HepG2 (cell line): ENCODE data around the gene PRDM11. TPM values are rescaled to one million over a fixed set of nuclear protein-coding genes. Genes with fewer than 3 reads are reported as not detected.

ENCODE experiments used
- ATAC-seq: fragments of 200-7000 bp; cut with Tn5 transposase; 3 replicates; pipeline ENCODE4 v1.9.1; 2020; ENCODE audit warnings: mild to moderate bottlenecking, moderate library complexity
- BruUV-seq: library from RNA; stranded (reverse); fragments of 400-500 nt; replicated peaks from 2 replicates; lab custom pipeline; 2021; lab: Mats Ljungman, UMichigan
- CTCF ChIA-PET: fragments of 300-600 bp; formaldehyde crosslinking; extraction: SDS; loops from one replicate; lab custom pipeline; 2021; ENCODE audit warnings: low total read pairs, inconsistent platforms, low intra/inter-chr PET ratio; lab: Yijun Ruan, JAX
- POLR2A ChIA-PET: fragments of 350-600 bp; sonication (Branson Sonifier 250); formaldehyde crosslinking; loops from one replicate; lab custom pipeline; 2020; ENCODE audit warnings: antibody characterized with exemption, inconsistent platforms; lab: Yijun Ruan, JAX
- DNase-seq: peaks from one replicate; pipeline ENCODE4 v3.0.0-alpha.2; 2015; ENCODE audit warnings: low spot score
- FAIRE-seq: peaks from 3 replicates; lab custom pipeline; 2011; peaks lifted over from hg19 to GRCh38; lab: Jason Lieb, UNC
- H2AFZ ChIP-seq: one replicate; pipeline ENCODE4 v1.6.1; 2011; ENCODE audit warnings: low read length, inconsistent platforms
- H3K27ac ChIP-seq: fragments of 300-600 bp; 3 replicates; pipeline ENCODE4 v1.8.0; 2011; ENCODE audit warnings: mixed run types, mild to moderate bottlenecking, mixed read lengths, low read length, inconsistent platforms; ENCODE audit not compliant: insufficient read depth; ENCODE audit errors: extremely low read length
- H3K27me3 ChIP-seq, 2 experiments: fragments of 200-600 bp in 1 of 2; 2 replicates in 1 of 2; 3 replicates in 1 of 2; pipeline versions ENCODE4 v1.6.0 to v1.8.0; 2011; ENCODE audit warnings: low read length in 2 of 2, mild to moderate bottlenecking in 2 of 2, moderate library complexity in 2 of 2, inconsistent platforms in 1 of 2; ENCODE audit not compliant: insufficient read depth in 2 of 2, control insufficient read depth in 1 of 2
- H3K36me3 ChIP-seq, 2 experiments: fragments of 200-600 bp in 1 of 2; replicated peaks in 1 of 2; 2 replicates in 1 of 2; 3 replicates in 1 of 2; pipeline versions ENCODE4 v1.5.1 to v1.8.0; 2011; ENCODE audit warnings: low read length in 2 of 2, inconsistent platforms in 1 of 2; ENCODE audit not compliant: insufficient read depth in 2 of 2, control insufficient read depth in 1 of 2
- H3K4me1 ChIP-seq: 2 replicates; pipeline ENCODE4 v1.5.1; 2012; ENCODE audit warnings: low read length, inconsistent platforms; ENCODE audit not compliant: insufficient read depth
- H3K4me2 ChIP-seq: 2 replicates; pipeline ENCODE4 v1.6.0; 2011; ENCODE audit warnings: low read depth, low read length, inconsistent platforms
- H3K4me3 ChIP-seq, 3 experiments: fragments of 200-600 bp in 1 of 3; sonication (generic), shearing (Covaris generic) in 1 of 3; replicated peaks in 1 of 3; 2 replicates each; pipeline ENCODE4 v1.5.1; 2011 to 2016; ENCODE audit warnings: low read length in 3 of 3, inconsistent platforms in 2 of 3, low read depth in 2 of 3, mild to moderate bottlenecking in 2 of 3, control low read depth in 1 of 3, mixed read lengths in 1 of 3; ENCODE audit not compliant: insufficient read depth in 1 of 3
- H3K79me2 ChIP-seq: one replicate; pipeline ENCODE4 v1.6.1; 2011; ENCODE audit warnings: low read length, inconsistent platforms; ENCODE audit not compliant: insufficient read depth
- H3K9ac ChIP-seq: 2 replicates; pipeline ENCODE4 v1.6.0; 2011; ENCODE audit warnings: mild to moderate bottlenecking, low read depth, low read length, inconsistent platforms; ENCODE audit not compliant: insufficient read depth
- H3K9me3 ChIP-seq: 2 replicates; pipeline ENCODE4 v1.5.1; 2012; ENCODE audit warnings: mild to moderate bottlenecking, low read length
- H4K20me1 ChIP-seq: 2 replicates; pipeline ENCODE4 v1.6.0; 2011; ENCODE audit warnings: inconsistent platforms, mild to moderate bottlenecking, low read length, moderate library complexity; ENCODE audit not compliant: insufficient read depth
- FOXA1 ChIP-seq, 2 experiments: fragments of 450-650 bp in 1 of 2; sonication (generic) in 1 of 2; formaldehyde crosslinking in 1 of 2; IDR thresholded peaks; 2 replicates each; pipeline versions ENCODE4 v1.4.0 to v1.6.1; 2016 to 2020; ENCODE audit warnings: missing genetic modification reagents in 1 of 2
- GLMP ChIP-seq: sonication (generic); formaldehyde crosslinking; IDR thresholded peaks from 2 replicates; pipeline ENCODE4 v1.9.0; 2021; ENCODE audit warnings: missing genetic modification reagents, mild to moderate bottlenecking, borderline replicate concordance
- PLRG1 ChIP-seq: fragments of 450-650 bp; conservative IDR thresholded peaks from 2 replicates; pipeline ENCODE4 v1.6.1; 2016
- TRIM24 ChIP-seq: sonication (generic); formaldehyde crosslinking; IDR thresholded peaks from 2 replicates; pipeline ENCODE4 v1.8.0; 2022; ENCODE audit warnings: mild to moderate bottlenecking, missing genetic modification reagents
- ZNF329 ChIP-seq: sonication (generic); formaldehyde crosslinking; IDR thresholded peaks from 2 replicates; pipeline ENCODE4 v1.9.0; 2021; ENCODE audit warnings: low read depth, mild to moderate bottlenecking, missing genetic modification reagents
- ZNF343 ChIP-seq: sonication (generic); formaldehyde crosslinking; IDR thresholded peaks from 2 replicates; pipeline ENCODE4 v1.4.0; 2020; ENCODE audit warnings: mild to moderate bottlenecking, missing genetic modification reagents
- ZNF574 ChIP-seq: sonication (generic); formaldehyde crosslinking; IDR thresholded peaks from 2 replicates; pipeline ENCODE4 v1.4.0; 2020; ENCODE audit warnings: missing genetic modification reagents
- ZNF691 ChIP-seq: sonication (generic); formaldehyde crosslinking; IDR thresholded peaks from 2 replicates; pipeline ENCODE4 v1.4.0; 2020; ENCODE audit warnings: missing genetic modification reagents, low read depth, mild to moderate bottlenecking, borderline replicate concordance
- ZNF839 ChIP-seq: sonication (generic); formaldehyde crosslinking; IDR thresholded peaks from 2 replicates; pipeline ENCODE4 v1.4.0; 2020; ENCODE audit warnings: missing genetic modification reagents, mild to moderate bottlenecking, borderline replicate concordance
- WGBS: methylation state at CpG from one replicate; pipeline ENCODE4 v1.1.6; 2017; ENCODE audit warnings: low lambda C conversion rate; 5-methylcytosine and 5-hydroxymethylcytosine counted together
- in situ Hi-C: cut with HindIII; loops from 2 replicates; pipeline ENCODE4 v1.10.0; 2017; ENCODE audit warnings: low pct_unique_long_range_greater_than_20kb; ENCODE audit not compliant: extremely low pct_ligation_motif_present
- intact Hi-C: fragments of 100-400 bp; cut with micrococcal nuclease; formaldehyde crosslinking; loops from one replicate; pipeline ENCODE4 v1.10.0; 2022; ENCODE audit not compliant: unreplicated experiment
- polyA plus RNA-seq, 8 experiments: library from polyadenylated mRNA; depleted of rRNA in 3 of 8; stranded (reverse) in 7 of 8; unstranded in 1 of 8; fragments of >200 nt; fragmentation: Illumina TruSeq in 4 of 8; extraction: Trizol in 4 of 8; gene quantifications; 2 replicates each; pipeline versions ENCODE4 v1.2.1 to v1.2.3, GENCODE V29; 2011 to 2016; ENCODE audit warnings: low read depth in 4 of 8, missing spikeins in 1 of 8, mixed read lengths in 1 of 8; ENCODE audit not compliant: insufficient read depth in 1 of 8
- total RNA-seq, 5 experiments: library from RNA; depleted of rRNA; stranded (reverse); fragments of >200 nt; fragmentation: Illumina TruSeq; extraction: Trizol; gene quantifications; 2 replicates each; pipeline ENCODE4 v1.2.3, GENCODE V29; 2016; ENCODE audit warnings: low read depth in 1 of 5

The PRDM11 gene
- total and polyA plus RNA-seq, 2 of the 13 experiments (the other 11 are each of a cell fraction or from before 2014, with no cell fraction given), result 3.4 to 4.7 TPM

GRCh38 chr11:45273509-45273908, 127.1 kb downstream of the PRDM11 start:
- Histone ChIP-seq H4K20me1 (no peaks in the 10 kb centered on the region), H3K4me1 (no peaks in the 10 kb centered on the region), H3K4me3 (no peak overlapping the region), H3K27me3 (no peaks in the 10 kb centered on the region), H3K27ac (no peak overlapping the region), H3K79me2 (no peaks in the 10 kb centered on the region), H3K9me3 (no peaks in the 10 kb centered on the region), H3K4me2 (no peak overlapping the region), H3K9ac (no peak overlapping the region), H2AFZ (no peak overlapping the region), H3K36me3 (no peaks in the 10 kb centered on the region)
- FAIRE-seq (no peak), ATAC-seq (no peak), DNase-seq (no peak)
- CTCF ChIA-PET, result no interaction called here
- WGBS, result 11% methylated on average over 6 of the region's 6 CpGs
- TF ChIP-seq ZNF329 (CRISPR knock-in tag), result no peak
- no peak for TF ChIP-seq GLMP (CRISPR knock-in tag)
- no peak for TF ChIP-seq ZNF343 (CRISPR knock-in tag)
- no peak for TF ChIP-seq FOXA1 (IDR thresholded peaks at IDR 0.05)
- no peak for TF ChIP-seq FOXA1 (CRISPR knock-in tag; IDR thresholded peaks at IDR 0.05)
- no peak for TF ChIP-seq ZNF574 (CRISPR knock-in tag)
- TF ChIP-seq ZNF839 (CRISPR knock-in tag), result no peak
- no peak for TF ChIP-seq PLRG1
- TF ChIP-seq ZNF691 (CRISPR knock-in tag), result no peak
- TF ChIP-seq TRIM24 (CRISPR knock-in tag), result no peak
- POLR2A ChIA-PET, result no interaction called here
- intact Hi-C loops, result no loop called here
- in situ Hi-C loops, result no loop called here
- no TSS peak for BruUV-seq
